B cell (primary cell): ENCODE data around the gene HMGB2. TPM values are rescaled to one million over a fixed set of nuclear protein-coding genes. Genes with fewer than 3 reads are reported as not detected.

Source experiments
- ATAC-seq: fragments of 200-7000 bp; cut with Tn5 transposase; one replicate; pipeline ENCODE4 v1.10.0; 2021; ENCODE audit warnings: low read depth, mild to moderate bottlenecking, moderate number of reproducible peaks, moderate library complexity
- CTCF ChIA-PET: fragments of 350-600 bp; sonication (Branson Sonifier 250); formaldehyde crosslinking; loops from one replicate; lab custom pipeline; 2021; ENCODE audit warnings: antibody characterized with exemption, inconsistent platforms; lab: Charles Lee
- POLR2A ChIA-PET: fragments of 350-600 bp; sonication (Branson Sonifier 250); formaldehyde crosslinking; loops from one replicate; lab custom pipeline; 2021; ENCODE audit warnings: antibody characterized with exemption; lab: Charles Lee
- DNase-seq: peaks from one replicate; pipeline ENCODE4 v3.0.0; 2013
- H2AFZ ChIP-seq: 2 replicates; pipeline ENCODE4 v1.6.1; 2012; ENCODE audit warnings: mild to moderate bottlenecking, low read depth, low read length; ENCODE audit not compliant: insufficient read depth, poor library complexity, severe bottlenecking
- H3K27ac ChIP-seq, 2 donors: 1 replicate in 1 of 2; 2 replicates in 1 of 2; pipeline ENCODE4 v1.5.1; 2012 to 2013; ENCODE audit warnings: low read length in 2 of 2, mild to moderate bottlenecking in 2 of 2, moderate library complexity in 1 of 2
- H3K27me3 ChIP-seq, 4 experiments: fragments of 200-600 bp in 1 of 4; sonication (generic) in 1 of 4; replicated peaks in 1 of 4; 1 replicate in 2 of 4; 2 replicates in 2 of 4; pipeline versions ENCODE4 v1.6.1 to v1.7.0; 2013 to 2016; ENCODE audit warnings: low read length in 3 of 4, mild to moderate bottlenecking in 2 of 4, mixed read lengths in 1 of 4, moderate library complexity in 1 of 4; ENCODE audit not compliant: insufficient read depth in 4 of 4, control insufficient read depth in 3 of 4; ENCODE audit errors: control extremely low read depth in 1 of 4
- H3K36me3 ChIP-seq, 2 experiments: replicated peaks in 1 of 2; 1 replicate in 1 of 2; 2 replicates in 1 of 2; pipeline versions ENCODE4 v1.6.1 to v1.7.1; 2013; ENCODE audit warnings: low read length in 1 of 2; ENCODE audit not compliant: insufficient read depth in 2 of 2, control insufficient read depth in 1 of 2; ENCODE audit errors: control extremely low read depth in 1 of 2, extremely low read depth in 1 of 2
- H3K4me1 ChIP-seq, 2 donors: fragments of 200-600 bp in 1 of 2; sonication (generic) in 1 of 2; 1 replicate in 1 of 2; 2 replicates in 1 of 2; pipeline versions ENCODE4 v1.5.1 to v1.6.1; 2013 to 2017; ENCODE audit warnings: low read length in 2 of 2; ENCODE audit not compliant: control insufficient read depth in 2 of 2, insufficient read depth in 2 of 2
- H3K4me2 ChIP-seq: replicated peaks from 2 replicates; pipeline ENCODE3; 2012; ENCODE audit warnings: mild to moderate bottlenecking, low read depth, low read length; ENCODE audit not compliant: poor library complexity, severe bottlenecking
- H3K4me3 ChIP-seq, 5 experiments: fragments of 200-600 bp in 1 of 5; sonication (generic) in 1 of 5; 1 replicate in 3 of 5; 2 replicates in 2 of 5; pipeline versions ENCODE4 v1.5.1 to v1.7.0; 2011 to 2016; ENCODE audit warnings: low read length in 4 of 5, mild to moderate bottlenecking in 4 of 5, low read depth in 2 of 5, control low read depth in 1 of 5, moderate library complexity in 1 of 5; ENCODE audit not compliant: insufficient read depth in 1 of 5; ENCODE audit errors: control extremely low read depth in 1 of 5, extremely low read depth in 1 of 5
- H3K79me2 ChIP-seq: fragments of 200-600 bp; sonication (generic); one replicate; pipeline ENCODE4 v1.6.0; 2016; ENCODE audit warnings: low read length; ENCODE audit not compliant: control insufficient read depth, insufficient read depth
- H3K9ac ChIP-seq: fragments of 200-600 bp; sonication (generic); 2 replicates; pipeline ENCODE4 v1.6.1; 2017; ENCODE audit warnings: mild to moderate bottlenecking, low read length, moderate library complexity
- H3K9me3 ChIP-seq, 3 donors: one replicate each; pipeline versions ENCODE4 v1.6.1 to v1.7.1; 2013; ENCODE audit warnings: low read length in 2 of 3; ENCODE audit not compliant: control insufficient read depth in 2 of 3, insufficient read depth in 1 of 3; ENCODE audit errors: control extremely low read depth in 1 of 3
- H4K20me1 ChIP-seq: 2 replicates; pipeline ENCODE4 v1.6.0; 2012; ENCODE audit warnings: mild to moderate bottlenecking, low read length; ENCODE audit not compliant: insufficient read depth, control insufficient read depth, poor library complexity, severe bottlenecking
- H3K27ac Mint-ChIP-seq: one replicate; pipeline ENCODE4 v1.8.0; 2021; ENCODE audit warnings: mixed read lengths
- H3K27me3 Mint-ChIP-seq: one replicate; pipeline ENCODE4 v1.8.0; 2021; ENCODE audit warnings: mixed read lengths
- H3K4me1 Mint-ChIP-seq: one replicate; pipeline ENCODE4 v1.8.0; 2021; ENCODE audit warnings: mixed read lengths
- H3K4me3 Mint-ChIP-seq: one replicate; pipeline ENCODE4 v1.8.0; 2021; ENCODE audit warnings: mixed read lengths
- H3K9me3 Mint-ChIP-seq: one replicate; pipeline ENCODE4 v1.8.0; 2022; ENCODE audit warnings: mixed read lengths; ENCODE audit not compliant: insufficient read depth
- CTCF ChIP-seq: fragments of 200-600 bp; IDR thresholded peaks from one replicate; pipeline ENCODE4 v1.8.0; 2022; ENCODE audit warnings: antibody characterized with exemption, mild to moderate bottlenecking
- EZH2 ChIP-seq: IDR thresholded peaks from 2 replicates; pipeline ENCODE4 v1.6.1; 2012; ENCODE audit warnings: borderline replicate concordance, low read depth, mild to moderate bottlenecking, moderate library complexity, low read length; ENCODE audit not compliant: insufficient read depth, poor library complexity, severe bottlenecking
- WGBS: methylation state at CpG from one replicate; pipeline ENCODE4 v1.1.5; 2013; ENCODE audit warnings: missing lambda C conversion rate; ENCODE audit not compliant: insufficient coverage; 5-methylcytosine and 5-hydroxymethylcytosine counted together
- intact Hi-C: fragments of 100-400 bp; cut with micrococcal nuclease; formaldehyde crosslinking; loops from one replicate; pipeline ENCODE4 v1.10.0; 2022
- polyA plus RNA-seq: library from polyadenylated mRNA; depleted of rRNA; stranded (reverse); fragments of >200 nt; gene quantifications from 2 replicates; pipeline ENCODE4 v1.2.3, GENCODE V29; 2012
- total RNA-seq, 2 donors: library from RNA; stranded (reverse); fragments of 120-200 nt in 1 of 2; gene quantifications; 1 replicate in 1 of 2; 2 replicates in 1 of 2; pipeline versions ENCODE4 v1.2.3 to v1.2.4, GENCODE V29; 2013 to 2022

The HMGB2 gene
- total and polyA plus RNA-seq, 2 donors (not counting 1 experiment from before 2014, with no cell fraction given), result 44.1 to 82.5 TPM

- no peaks in the 10 kb centered on the region for H3K9me3 Mint-ChIP-seq
- no peak overlapping the region for H3K9ac ChIP-seq
- CTCF ChIA-PET, result interaction anchor here (0.9 to 2.9 kb wide), 4 partner anchors 8 to 282 kb away, joined by 3 to 9 read pairs (median 4); no protein-coding TSS in a partner anchor
- WGBS, result 98% methylated on average over 5 of the region's 7 CpGs
- no peaks in the 10 kb centered on the region for H3K27me3 Mint-ChIP-seq
- no peaks in the 10 kb centered on the region for H3K4me1 ChIP-seq
- no peak overlapping the region for H3K4me3 Mint-ChIP-seq
- intact Hi-C loops, result no loop called here
- no peak overlapping the region for H3K27ac Mint-ChIP-seq
- peaks cover 4% of the 10 kb centered on the region in 2 experiments for H3K36me3 ChIP-seq
- no peak for DNase-seq
- POLR2A ChIA-PET, result no interaction called here
- H4K20me1 ChIP-seq, result no peaks in the 10 kb centered on the region
- no peak overlapping the region for H2AFZ ChIP-seq
- H3K4me1 Mint-ChIP-seq, result no peaks in the 10 kb centered on the region
- no peak overlapping the region for H3K4me3 ChIP-seq
- ATAC-seq, result no peak
- no peaks in the 10 kb centered on the region for H3K27me3 ChIP-seq
- H3K27ac ChIP-seq, result no peak overlapping the region
- peaks cover 5% of the 10 kb centered on the region for H3K79me2 ChIP-seq
- no peaks in the 10 kb centered on the region for H3K9me3 ChIP-seq
- no peak overlapping the region for H3K4me2 ChIP-seq
- TF ChIP-seq CTCF, result no peak
- no peak for TF ChIP-seq EZH2
These were observed 40.5 kb downstream of the HMGB2 start for GRCh38 chr4:173293663-173294062.

GRCh38 chr4:173291899-173292298 is 42.3 kb downstream of the HMGB2 start:
- TF ChIP-seq CTCF, result no peak
- TF ChIP-seq EZH2, result no peak
- H3K27me3 Mint-ChIP-seq, result no peaks in the 10 kb centered on the region
- H3K9me3 Mint-ChIP-seq, result no peaks in the 10 kb centered on the region
- no peak for DNase-seq
- H3K4me1 ChIP-seq, result no peaks in the 10 kb centered on the region
- no peak overlapping the region for H3K27ac ChIP-seq
- H3K4me3 ChIP-seq, result no peak overlapping the region
- no peak overlapping the region for H3K4me3 Mint-ChIP-seq
- no peak for ATAC-seq
- no peaks in the 10 kb centered on the region for H4K20me1 ChIP-seq
- peaks cover 4% of the 10 kb centered on the region for H3K4me1 Mint-ChIP-seq
- H3K27me3 ChIP-seq, result no peaks in the 10 kb centered on the region
- H3K27ac Mint-ChIP-seq, result no peak overlapping the region
- peaks cover 0 to 2% of the 10 kb centered on the region in 2 experiments for H3K36me3 ChIP-seq
- H3K9ac ChIP-seq, result no peak overlapping the region
- intact Hi-C loops, result no loop called here
- peaks cover 2 to 9% (median 3%) of the 10 kb centered on the region in 3 donors for H3K9me3 ChIP-seq
- POLR2A ChIA-PET, result no interaction called here
- H2AFZ ChIP-seq, result no peak overlapping the region
- no CpG with 5 or more reads among the region's 5 CpGs for WGBS
- H3K79me2 ChIP-seq, result peaks cover 11% of the 10 kb centered on the region
- H3K4me2 ChIP-seq, result no peak overlapping the region
- CTCF ChIA-PET, result interaction anchor here (0.7 to 2.9 kb wide), 7 partner anchors 10 to 278 kb away, joined by 3 to 22 read pairs (median 5); no protein-coding TSS in a partner anchor
